ENCODE measurements around the gene FASN.

DNA sequence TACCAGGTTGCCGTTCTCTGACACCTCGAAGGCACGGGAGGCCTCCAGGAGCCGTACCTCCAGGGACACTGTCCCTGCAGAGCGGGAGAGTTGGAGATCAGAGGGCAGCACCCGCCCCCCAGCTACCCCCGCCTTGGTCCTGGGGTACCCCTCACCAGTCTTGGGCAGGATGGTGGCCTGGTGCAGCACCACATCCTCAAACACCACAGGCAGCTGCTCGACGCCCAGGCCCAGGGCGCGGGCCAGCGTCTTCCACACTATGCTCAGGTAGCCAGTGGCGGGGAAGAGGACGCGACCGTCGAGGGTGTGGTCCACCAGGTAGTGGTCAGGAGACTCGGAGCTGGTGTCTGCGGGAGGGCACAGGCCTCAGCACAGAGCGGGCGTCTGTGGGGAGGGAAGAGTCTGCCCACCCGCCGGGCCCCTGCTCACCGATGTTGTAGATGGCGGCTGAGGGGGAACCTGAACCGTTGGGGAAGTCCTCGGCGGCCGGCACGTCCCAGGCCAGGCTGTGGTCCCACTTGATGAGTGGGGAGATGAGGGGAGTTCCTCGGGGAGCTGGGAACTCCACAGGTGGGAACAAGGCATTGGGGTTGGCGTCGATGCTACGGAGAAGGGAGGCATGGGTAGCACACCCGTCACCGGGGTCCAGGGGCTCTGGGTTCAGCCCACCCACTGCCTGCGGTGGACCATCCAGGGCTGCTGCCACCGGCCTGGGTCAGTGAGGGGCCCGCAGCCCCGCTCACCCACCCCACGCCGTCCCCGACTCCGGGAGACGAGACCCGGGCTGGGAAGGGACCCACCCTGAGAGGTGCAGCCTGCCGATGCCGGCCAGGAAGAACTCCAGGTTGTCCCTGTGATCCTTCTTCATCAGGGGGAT lies 9.8 kb downstream of the FASN start:
- TF ChIP-seq POLR2A (IDR thresholded peaks at IDR 0.05; ENCODE audit: low read depth, low read length) = no peak; the same call in 1 of the 2 replicates
- TF ChIP-seq POLR2AphosphoS5 (IDR thresholded peaks at IDR 0.05; ENCODE audit: low read depth, low read length) = no peak
- TF ChIP-seq TAF1 (IDR thresholded peaks at IDR 0.05; ENCODE audit: borderline replicate concordance, low read depth, low read length) = no peak

Data from GM12892 (cell line).